Measurements from ENCODE around the gene ATP2A3.
"Not testable (repeated sequence)": the region's sequence is repeated elsewhere in the genome, so short reads cannot be mapped to it uniquely, and the experiment has no call there.

The ATP2A3 gene

GRCh38 chr17:3954976-3955672, 9.1 kb downstream of the ATP2A3 start:
- no peak for DNase-seq (ENCODE audit: low spot score)

DNA sequence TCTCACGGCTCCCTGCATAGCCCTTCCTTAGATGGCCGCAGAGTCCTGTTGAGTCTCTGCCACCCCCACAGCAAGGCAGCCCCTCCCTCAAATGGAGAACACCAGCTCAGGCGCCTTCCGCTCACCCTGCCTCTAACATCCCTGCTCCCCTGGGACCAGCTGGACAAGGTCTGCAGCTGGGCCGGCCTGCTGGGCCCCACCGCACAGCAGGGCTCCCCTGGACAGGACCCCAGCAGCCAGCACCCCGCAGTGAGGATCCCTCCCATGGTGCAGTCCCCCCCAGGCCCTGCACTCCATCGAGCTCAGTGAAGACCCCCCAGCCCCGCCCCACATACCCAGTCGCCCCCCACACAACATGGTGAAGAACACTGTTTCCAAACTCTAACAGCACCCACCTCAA, 10.2 kb downstream of the ATP2A3 start:
- no peak for DNase-seq (ENCODE audit: low spot score)

DNA sequence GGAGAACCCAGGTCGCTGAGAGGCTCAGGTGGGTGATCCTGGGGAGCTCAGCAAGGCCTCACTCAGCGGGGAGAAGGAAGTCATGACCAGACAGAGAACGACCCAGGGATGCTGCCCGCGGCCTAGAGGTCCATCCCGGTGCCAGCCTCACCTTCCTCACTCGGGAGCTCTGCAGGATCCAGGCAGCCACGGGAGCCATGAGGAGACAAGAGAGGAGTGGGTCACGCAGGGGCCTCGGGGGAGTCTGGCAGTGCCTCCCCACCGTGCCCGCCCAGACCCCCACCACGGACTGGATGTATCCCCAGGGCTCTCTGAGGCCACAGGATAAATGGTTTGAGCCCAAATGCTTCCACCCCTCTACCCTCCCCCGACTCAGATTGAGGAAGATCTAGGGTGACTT, 10.7 kb downstream of the ATP2A3 start:
- no peak for DNase-seq (ENCODE audit: low spot score)

DNA sequence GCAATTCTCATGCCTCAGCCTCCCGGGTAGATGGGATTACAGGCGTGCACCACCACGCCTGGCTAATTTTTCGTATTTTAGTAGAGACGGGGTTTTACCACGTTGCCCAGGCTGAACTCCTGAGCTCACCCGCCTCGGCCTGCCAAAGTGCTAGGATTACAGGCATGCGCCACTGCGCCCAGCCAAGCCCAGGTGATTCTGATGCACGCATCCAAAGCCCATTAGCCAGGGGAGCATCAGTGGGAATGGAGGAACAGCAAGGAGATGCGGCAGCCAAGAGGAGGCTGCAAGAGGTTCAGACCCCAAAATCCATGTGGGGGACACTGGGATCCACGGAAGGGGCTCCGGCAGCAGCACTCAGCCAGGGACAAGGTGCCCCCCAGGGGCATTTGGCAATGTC, 12.1 kb downstream of the ATP2A3 start:
- DNase-seq (ENCODE audit: low spot score) = no peak

- no peak for DNase-seq (ENCODE audit: low spot score)
Observed at GRCh38 chr17:3951420-3951819, 12.8 kb downstream of the ATP2A3 start.

- no peak for DNase-seq (ENCODE audit: low spot score)
Observed at GRCh38 chr17:3951003-3951402, 13.2 kb downstream of the ATP2A3 start.

GRCh38 chr17:3950584-3950983, 13.7 kb downstream of the ATP2A3 start:
- no peak for DNase-seq (ENCODE audit: low spot score)

DNA sequence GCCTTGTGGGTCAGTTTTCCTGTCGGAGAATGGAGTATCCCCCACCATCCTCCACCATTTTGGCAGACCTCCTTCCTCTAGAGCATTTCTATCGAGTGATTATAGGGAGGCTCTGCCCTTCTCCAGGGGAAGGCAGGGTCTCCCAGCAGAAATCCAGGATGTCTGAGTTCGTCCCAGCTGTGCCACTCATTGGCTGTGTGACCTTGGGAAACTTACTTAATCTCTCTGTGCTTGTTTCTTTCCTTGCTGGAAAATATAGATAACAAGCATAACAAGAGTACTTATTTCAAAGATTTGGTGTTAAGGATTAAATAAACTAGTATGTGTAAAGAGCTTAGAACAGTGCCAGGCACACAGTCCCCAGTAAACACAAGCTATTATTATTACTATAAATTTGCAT, 14.8 kb downstream of the ATP2A3 start:
- DNase-seq (ENCODE audit: low spot score) = no peak

- DNase-seq (ENCODE audit: low spot score) = not testable (repeated sequence)
Observed at GRCh38 chr17:3948551-3948950, 15.7 kb downstream of the ATP2A3 start.

DNA sequence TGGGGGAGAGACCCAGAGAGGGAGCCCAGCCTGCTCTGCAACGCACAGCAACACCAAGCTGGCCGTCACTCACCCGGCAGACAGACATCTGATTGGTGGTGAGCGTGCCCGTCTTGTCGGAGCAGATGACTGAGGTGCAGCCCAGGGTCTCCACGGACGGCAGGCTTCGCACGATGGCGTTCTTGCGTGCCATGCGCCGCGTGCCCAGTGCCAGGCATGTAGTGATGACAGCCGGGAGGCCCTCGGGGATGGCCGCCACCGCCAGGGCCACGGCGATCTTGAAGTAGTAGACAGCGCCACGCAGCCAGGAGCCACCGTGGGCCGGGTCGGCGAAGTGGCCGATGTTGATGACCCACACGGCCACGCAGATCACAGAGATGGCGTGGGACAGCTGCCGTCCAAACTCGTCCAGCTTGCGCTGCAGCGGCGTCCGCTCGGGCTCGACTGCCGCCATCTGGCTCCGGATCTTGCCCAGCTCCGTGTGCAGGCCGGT, 16.9 kb downstream of the ATP2A3 start:
- no peak for DNase-seq (ENCODE audit: low spot score)

DNA sequence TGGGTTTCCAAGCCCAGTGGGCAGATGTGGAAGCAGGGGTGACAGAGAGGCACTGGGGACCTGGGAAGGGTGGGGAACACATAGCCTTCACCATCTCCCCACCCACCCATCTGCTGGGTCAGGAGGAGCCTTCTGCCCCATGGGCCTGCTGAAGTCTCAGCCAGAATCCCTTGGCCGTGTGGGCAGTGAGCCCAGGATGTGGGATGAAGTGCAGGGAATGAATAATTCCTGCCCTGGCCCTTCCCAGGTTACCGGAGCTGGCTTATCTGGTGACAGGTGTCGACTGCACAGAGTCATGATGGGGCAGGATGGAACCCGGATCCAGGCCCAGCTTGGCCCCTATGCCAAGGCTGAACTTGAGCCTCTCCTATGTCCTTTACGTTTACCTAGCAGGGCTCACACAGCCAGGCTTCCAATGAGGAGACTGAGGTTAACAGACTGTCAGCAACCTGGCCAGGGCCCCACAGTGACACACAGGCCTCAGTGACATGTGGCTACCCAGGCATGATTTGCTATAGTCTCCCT, 17.5 kb downstream of the ATP2A3 start:
- no peak for DNase-seq (ENCODE audit: low spot score)

DNA sequence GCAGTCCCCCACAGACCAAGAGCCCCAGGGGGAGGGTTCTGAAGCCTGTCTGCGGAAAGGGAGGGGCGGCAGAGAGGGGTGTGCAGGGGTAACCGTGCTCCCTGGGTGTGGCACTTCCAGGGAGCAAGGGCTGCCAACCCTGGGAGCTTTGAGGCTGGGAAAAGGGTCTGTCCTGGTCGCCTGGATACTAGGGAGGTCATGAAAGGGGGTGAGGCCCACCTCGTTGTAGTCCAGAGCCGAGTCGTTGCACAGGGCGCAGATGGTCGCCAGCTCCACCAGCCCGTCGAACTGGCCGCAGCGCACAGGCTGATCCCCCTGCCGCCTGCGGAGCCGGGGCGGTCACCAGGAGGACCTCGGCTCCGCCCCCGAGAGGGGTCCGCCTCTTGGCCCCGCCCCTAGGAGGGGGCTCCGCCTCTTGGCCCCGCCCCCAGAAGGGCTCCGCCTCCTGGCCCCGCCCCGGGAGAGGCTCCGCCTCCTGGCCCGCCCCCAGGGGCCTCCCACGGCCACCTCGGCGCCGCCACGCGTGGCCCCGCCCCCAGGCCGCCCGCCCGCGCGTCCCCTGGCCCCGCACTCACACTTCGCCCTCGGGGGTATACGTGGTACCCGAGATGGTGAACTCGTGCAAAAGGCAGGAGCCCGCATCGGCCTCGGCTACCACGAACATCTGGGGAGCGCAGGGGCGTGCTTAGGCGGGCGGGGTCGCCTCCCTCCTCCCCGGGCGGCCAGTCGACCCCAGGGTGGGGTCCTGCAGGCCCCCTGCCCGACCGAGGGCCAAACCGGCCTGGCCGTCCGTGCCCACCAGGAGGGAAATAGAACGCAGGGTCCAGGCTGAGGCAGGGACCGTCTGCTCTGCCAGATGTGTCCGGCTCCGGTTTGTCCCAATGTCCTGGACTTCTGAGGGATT, 19.5 kb downstream of the ATP2A3 start:
- peak; percentile 11 for DNase-seq (ENCODE audit: low spot score)

- no peak for DNase-seq (ENCODE audit: low spot score)
Observed at GRCh38 chr17:3943240-3943891, 20.9 kb downstream of the ATP2A3 start.

- DNase-seq (ENCODE audit: low spot score) = no peak
Observed at GRCh38 chr17:3940965-3941698, 23.1 kb downstream of the ATP2A3 start.

DNA sequence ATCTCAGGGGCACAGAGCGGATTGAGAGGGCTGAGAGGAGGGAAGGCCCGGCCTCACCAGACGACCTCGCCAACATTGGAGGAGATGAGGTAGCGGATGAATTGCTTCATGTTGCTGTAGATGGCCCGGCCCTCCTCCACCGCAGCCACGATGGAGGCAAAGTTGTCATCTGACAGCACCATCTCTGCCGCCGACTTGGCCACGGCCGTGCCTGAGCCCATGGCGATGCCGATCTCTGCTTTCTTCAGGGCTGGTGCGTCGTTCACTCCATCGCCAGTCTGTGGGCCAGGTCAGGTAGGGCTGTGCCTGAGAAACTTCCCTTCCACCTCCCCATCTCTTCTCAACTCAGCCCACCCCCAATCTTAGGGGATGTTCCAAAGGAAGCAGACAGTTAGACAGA, 26.9 kb downstream of the ATP2A3 start:
- DNase-seq (ENCODE audit: low spot score) = no peak

DNA sequence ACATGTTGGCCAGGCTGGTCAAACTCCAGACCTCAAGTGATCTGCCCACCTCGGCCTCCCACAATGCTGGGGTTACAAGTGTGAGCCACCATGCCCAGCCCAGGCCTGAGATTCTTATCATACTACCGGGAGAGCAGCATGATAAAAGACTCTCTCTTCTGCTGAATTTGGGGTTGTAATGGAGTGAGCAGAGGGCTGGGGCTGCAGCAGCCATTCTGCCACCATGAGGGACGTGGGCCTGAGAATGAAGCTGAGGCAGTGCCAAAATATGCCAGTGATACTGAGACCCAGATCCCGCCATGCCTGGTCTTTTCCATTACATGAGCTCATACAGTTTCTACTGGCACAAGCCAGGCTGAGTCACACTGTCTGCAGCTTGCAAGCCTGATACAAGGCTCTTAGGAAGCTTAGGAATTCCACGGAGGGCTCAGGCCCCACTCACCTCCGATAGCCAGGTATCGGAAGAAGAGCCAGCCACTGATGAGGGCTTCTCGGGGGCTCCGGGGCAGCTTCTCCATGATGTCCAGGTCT, 28.3 kb downstream of the ATP2A3 start:
- no peak for DNase-seq (ENCODE audit: low spot score)

DNA sequence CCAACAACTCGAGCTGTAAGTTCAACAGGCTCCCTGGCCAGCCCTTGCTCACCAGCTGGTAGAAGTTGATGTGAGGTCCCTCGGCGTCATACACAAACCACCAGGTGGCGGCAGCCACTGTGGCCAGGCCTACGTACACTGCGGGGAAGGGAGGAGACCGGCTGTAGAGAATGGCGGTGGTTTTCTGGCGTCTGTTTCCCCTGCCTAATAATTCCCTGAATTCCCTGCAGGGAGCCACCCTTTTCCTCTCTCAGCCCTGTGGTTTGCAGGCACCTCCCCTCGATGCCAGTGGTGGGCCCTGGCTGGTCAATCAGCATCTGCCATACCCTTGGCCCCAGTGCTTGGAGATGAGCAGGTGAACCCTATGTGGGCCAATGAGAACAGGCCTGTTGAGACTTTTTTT, 29.1 kb downstream of the ATP2A3 start:
- no peak for DNase-seq (ENCODE audit: low spot score)

DNA sequence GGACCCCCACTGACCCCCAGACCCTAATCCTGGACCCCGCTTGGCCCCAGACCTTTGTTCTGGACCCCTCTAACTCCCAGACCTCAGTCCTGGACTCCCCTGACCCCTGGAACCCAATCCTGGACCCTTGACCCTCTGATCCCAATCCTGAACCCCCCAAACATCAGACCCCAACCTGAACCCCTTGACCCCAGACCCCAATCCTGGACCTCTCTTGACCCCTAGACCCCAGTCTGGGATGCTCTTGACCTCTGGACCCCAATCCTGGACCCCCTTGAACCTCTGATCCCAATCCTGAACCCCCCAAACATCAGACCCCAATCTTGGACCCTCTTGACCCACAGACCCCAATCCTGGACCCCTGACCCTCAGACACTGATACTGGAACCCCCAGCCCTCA, 34.5 kb downstream of the ATP2A3 start:
- DNase-seq (ENCODE audit: low spot score) = no peak

DNA sequence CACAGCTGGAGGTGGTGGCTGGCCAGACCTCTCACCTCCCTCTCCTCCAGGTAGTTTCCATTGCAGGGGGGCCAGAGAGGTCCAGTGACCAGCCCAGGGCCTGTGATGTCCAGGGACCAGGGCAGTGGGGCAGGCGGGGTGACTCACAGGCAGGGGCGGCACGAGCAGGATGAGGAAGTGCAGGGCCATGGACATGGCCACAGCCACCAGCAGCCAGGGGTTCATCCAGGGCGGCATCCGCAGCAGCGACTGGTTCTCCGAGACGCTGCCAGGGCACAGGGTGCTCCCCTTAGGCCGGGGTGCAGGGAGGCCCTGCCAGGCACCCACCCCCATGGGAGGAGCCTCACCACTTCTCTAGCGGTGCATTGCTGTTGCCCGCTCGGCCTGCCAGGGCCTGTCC, 35.1 kb downstream of the ATP2A3 start:
- no peak for DNase-seq (ENCODE audit: low spot score)

DNA sequence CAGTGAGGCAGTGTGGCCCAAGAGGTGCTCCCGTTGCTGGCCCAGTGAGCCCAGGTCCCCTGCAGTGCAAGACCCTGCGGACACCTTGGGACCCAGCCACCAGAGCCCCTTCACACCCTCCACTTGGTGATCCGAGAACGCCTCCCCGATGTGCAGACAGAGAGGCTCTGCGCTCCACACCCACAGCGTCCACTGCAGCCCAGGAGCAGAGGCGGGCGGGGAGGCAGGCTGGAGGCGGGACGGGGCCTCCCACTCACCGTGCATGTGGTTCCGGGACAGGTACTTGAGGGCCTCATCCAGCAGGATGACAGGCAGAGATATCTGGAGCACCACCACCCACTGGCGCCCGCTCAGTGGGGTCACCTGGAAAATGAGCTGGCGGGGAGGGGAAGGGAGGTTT, 35.8 kb downstream of the ATP2A3 start:
- no peak for DNase-seq (ENCODE audit: low spot score)

DNA sequence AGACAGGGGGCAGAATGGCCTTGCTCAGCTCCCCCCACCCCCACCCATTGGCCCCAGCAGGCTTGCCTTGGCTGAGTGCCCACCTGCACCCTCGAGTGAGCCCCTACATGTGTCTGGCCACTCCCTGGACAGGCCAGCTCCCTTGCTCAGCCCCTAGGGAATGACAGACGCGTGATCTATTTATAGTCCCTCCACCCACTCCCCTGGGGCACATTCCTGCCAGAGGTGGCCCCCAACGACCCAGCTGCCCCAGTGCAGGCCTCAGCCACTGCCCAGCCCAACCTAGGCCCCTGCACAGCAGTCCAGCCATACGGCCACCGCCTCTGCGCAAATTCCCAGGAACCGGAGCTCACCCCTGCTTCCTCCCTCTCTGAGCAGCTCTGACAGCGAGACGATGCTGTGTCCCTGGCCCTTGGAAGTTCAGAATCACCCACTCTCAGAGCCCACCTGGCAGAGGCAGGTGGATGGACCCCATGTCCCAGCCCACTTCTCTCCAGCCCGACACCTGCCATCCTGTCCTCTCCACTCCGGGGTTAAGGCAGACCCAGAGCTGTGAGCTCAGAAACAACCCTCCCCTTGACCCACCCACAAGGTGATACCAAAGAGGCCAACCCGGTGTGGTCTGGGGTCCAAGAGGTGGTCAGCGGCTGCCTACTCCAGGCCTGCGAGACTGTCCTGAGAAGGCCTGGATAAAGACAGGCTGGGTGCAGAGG, 36.5 kb downstream of the ATP2A3 start:
- no peak for DNase-seq (ENCODE audit: low spot score)
